Astrocyte of the cerebellum (primary cell): Measurements from ENCODE around the gene RAB11FIP4.

Experiments used
- DNase-seq: peaks from one replicate; pipeline ENCODE4 v3.0.0-alpha.2; 2011; ENCODE audit warnings: low read depth
- H3K4me3 ChIP-seq: 2 replicates; pipeline ENCODE4 v1.5.1; 2011; ENCODE audit warnings: mild to moderate bottlenecking, low read depth, low read length, moderate library complexity
- CTCF ChIP-seq: IDR thresholded peaks from 2 replicates; pipeline ENCODE4 v1.5.1; 2012; ENCODE audit warnings: low read length, low read depth, moderate library complexity, mild to moderate bottlenecking; ENCODE audit errors: missing control alignments
- in situ Hi-C: cut with HindIII; loops from 2 replicates; pipeline ENCODE4 v1.10.0; 2017; ENCODE audit warnings: low sequenced_read_pairs

Gene RAB11FIP4

GRCh38 chr17:31431852-31432658 is 40.6 kb downstream of the RAB11FIP4 start:
- DNase-seq: no peak
- in situ Hi-C loops: loop anchor here (25.0 kb wide), 1 partner anchor 430 kb away; the partner anchor contains the start of gene COPRS
- no peak overlapping the region for H3K4me3 ChIP-seq
- TF ChIP-seq CTCF: no peak

- in situ Hi-C loops: loop anchor here (25.0 kb wide), 1 partner anchor 429 kb away; the partner anchor contains the start of gene COPRS
- no peak for TF ChIP-seq CTCF
- no peak overlapping the region for H3K4me3 ChIP-seq
- DNase-seq: no peak
Measured at GRCh38 chr17:31433091-31433790, 41.8 kb downstream of the RAB11FIP4 start.

- DNase-seq: no peak
- H3K4me3 ChIP-seq: no peak overlapping the region
- TF ChIP-seq CTCF: no peak
- in situ Hi-C loops: loop anchor here (25.0 kb wide), 1 partner anchor 428 kb away; the partner anchor contains the start of gene COPRS
Measured at GRCh38 chr17:31433811-31434726, 42.6 kb downstream of the RAB11FIP4 start.

GRCh38 chr17:31434727-31435050 is 43.2 kb downstream of the RAB11FIP4 start:
- no peak for TF ChIP-seq CTCF
- DNase-seq: no peak

GRCh38 chr17:31435581-31435980 is 44.1 kb downstream of the RAB11FIP4 start:
- no peak for TF ChIP-seq CTCF
- in situ Hi-C loops: loop anchor here (5.0 to 25.0 kb wide), 2 partner anchors 87 to 427 kb away; partner anchors contain the start of gene COPRS

More at GRCh38 chr17:31434727-31435050, 43.2 kb downstream of the RAB11FIP4 start:
- in situ Hi-C loops: loop anchor here (5.0 to 25.0 kb wide), 2 partner anchors 88 to 428 kb away; partner anchors contain the start of gene COPRS
- no peak overlapping the region for H3K4me3 ChIP-seq

GRCh38 chr17:31437720-31438400 is 46.4 kb downstream of the RAB11FIP4 start:
- TF ChIP-seq CTCF: no peak
- in situ Hi-C loops: loop anchor here (5.0 to 25.0 kb wide), 2 partner anchors 84 to 424 kb away; partner anchors contain the start of gene COPRS
- DNase-seq: no peak
- no peak overlapping the region for H3K4me3 ChIP-seq

More at GRCh38 chr17:31435581-31435980, 44.1 kb downstream of the RAB11FIP4 start:
- H3K4me3 ChIP-seq: no peak overlapping the region
- no peak for DNase-seq
